Spleen (tissue), 7 donors: ENCODE results near the gene RAD51C.
"Not testable (repeated sequence)": the region's sequence is repeated elsewhere in the genome, so short reads cannot be mapped to it uniquely, and the experiment has no call there.

Experiments used
- POLR2A ChIP-seq, 3 donors: fragments of 450-650 bp; IDR thresholded peaks; one replicate each; pipeline ENCODE4 v1.5.1; 2017; ENCODE audit warnings: antibody characterized with exemption in 3 of 3, mild to moderate bottlenecking in 1 of 3
- POLR2AphosphoS5 ChIP-seq, 3 donors: sonication (generic); formaldehyde crosslinking; IDR thresholded peaks; one replicate each; pipeline ENCODE4 v1.5.1; 2017; ENCODE audit warnings: antibody characterized with exemption in 3 of 3
- TF ChIP-seq, protein P1 (sequence below), 11 experiments: fragments of 200-600 bp in 7 of 11; fragments of 450-650 bp in 4 of 11; sonication (generic) in 4 of 11; IDR thresholded peaks in 8 of 11; conservative IDR thresholded peaks in 3 of 11; 1 replicate in 7 of 11; 2 replicates in 4 of 11; pipeline versions ENCODE4 v1.4.0 to v1.8.0; 2016 to 2021; ENCODE audit warnings: antibody characterized with exemption in 11 of 11, inconsistent platforms in 4 of 11, mild to moderate bottlenecking in 1 of 11
- donor health status: DM: no; HTN: no; CAD: no; lungs with moderate emphysema.
- donor health status: DM: no; HTN: no; CAD: no.
- donor health status: DM: no; HTN: no; CAD: no.

- not testable (repeated sequence) for TF ChIP-seq POLR2AphosphoS5, POLR2A (IDR thresholded peaks at IDR 0.05)
- TF ChIP-seq, protein P1, sequence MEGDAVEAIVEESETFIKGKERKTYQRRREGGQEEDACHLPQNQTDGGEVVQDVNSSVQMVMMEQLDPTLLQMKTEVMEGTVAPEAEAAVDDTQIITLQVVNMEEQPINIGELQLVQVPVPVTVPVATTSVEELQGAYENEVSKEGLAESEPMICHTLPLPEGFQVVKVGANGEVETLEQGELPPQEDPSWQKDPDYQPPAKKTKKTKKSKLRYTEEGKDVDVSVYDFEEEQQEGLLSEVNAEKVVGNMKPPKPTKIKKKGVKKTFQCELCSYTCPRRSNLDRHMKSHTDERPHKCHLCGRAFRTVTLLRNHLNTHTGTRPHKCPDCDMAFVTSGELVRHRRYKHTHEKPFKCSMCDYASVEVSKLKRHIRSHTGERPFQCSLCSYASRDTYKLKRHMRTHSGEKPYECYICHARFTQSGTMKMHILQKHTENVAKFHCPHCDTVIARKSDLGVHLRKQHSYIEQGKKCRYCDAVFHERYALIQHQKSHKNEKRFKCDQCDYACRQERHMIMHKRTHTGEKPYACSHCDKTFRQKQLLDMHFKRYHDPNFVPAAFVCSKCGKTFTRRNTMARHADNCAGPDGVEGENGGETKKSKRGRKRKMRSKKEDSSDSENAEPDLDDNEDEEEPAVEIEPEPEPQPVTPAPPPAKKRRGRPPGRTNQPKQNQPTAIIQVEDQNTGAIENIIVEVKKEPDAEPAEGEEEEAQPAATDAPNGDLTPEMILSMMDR (IDR thresholded peaks at IDR 0.05 in 8 of 11, conservative IDR thresholded peaks at IDR 0.05 in 3 of 11), result not testable (repeated sequence)
Measured at GRCh38 chr17:58778482-58778881, 86.1 kb downstream of the RAD51C start.
